Left hindlimb (tissue), 1 donor: Measurements from ENCODE around the gene TBC1D19.

Source experiments
- DNase-seq: peaks from one replicate; pipeline ENCODE4 v3.0.0-alpha.2; 2018

Gene TBC1D19

GRCh38 chr4:26737385-26737784 is 153.5 kb downstream of the TBC1D19 start:
- DNase-seq: no peak

- no peak for DNase-seq
These were observed 157.6 kb downstream of the TBC1D19 start for GRCh38 chr4:26741491-26741871.

GRCh38 chr4:26746802-26747213 is 162.9 kb downstream of the TBC1D19 start:
- DNase-seq: no peak

- DNase-seq: no peak
These were observed 164.9 kb downstream of the TBC1D19 start for GRCh38 chr4:26748811-26749210.

- no peak for DNase-seq
These were observed 166.0 kb downstream of the TBC1D19 start for GRCh38 chr4:26749867-26750266.

- DNase-seq: no peak
These were observed 167.1 kb downstream of the TBC1D19 start for GRCh38 chr4:26751004-26751403.

GRCh38 chr4:26751838-26752237 is 168.0 kb downstream of the TBC1D19 start:
- no peak for DNase-seq

GRCh38 chr4:26753187-26753586 is 169.3 kb downstream of the TBC1D19 start:
- DNase-seq: no peak

GRCh38 chr4:26753617-26754016 is 169.7 kb downstream of the TBC1D19 start:
- DNase-seq: peak; percentile 86

- no peak for DNase-seq
These were observed 173.9 kb downstream of the TBC1D19 start for GRCh38 chr4:26757751-26758150.

- no peak for DNase-seq
These were observed 175.0 kb downstream of the TBC1D19 start for GRCh38 chr4:26758899-26759298.

- DNase-seq: no peak
These were observed 178.8 kb downstream of the TBC1D19 start for GRCh38 chr4:26762650-26763049.

- DNase-seq: no peak
These were observed 179.2 kb downstream of the TBC1D19 start for GRCh38 chr4:26763063-26763462.

- no peak for DNase-seq
These were observed 179.8 kb downstream of the TBC1D19 start for GRCh38 chr4:26763648-26764047.

GRCh38 chr4:26764231-26764630 is 180.3 kb downstream of the TBC1D19 start:
- DNase-seq: no peak

GRCh38 chr4:26765515-26765914 is 181.6 kb downstream of the TBC1D19 start:
- DNase-seq: no peak

GRCh38 chr4:26766141-26766540 is 182.3 kb downstream of the TBC1D19 start:
- no peak for DNase-seq

- DNase-seq: no peak
These were observed 188.4 kb downstream of the TBC1D19 start for GRCh38 chr4:26772096-26772873.

- no peak for DNase-seq
These were observed 195.3 kb downstream of the TBC1D19 start for GRCh38 chr4:26779224-26779623.

- DNase-seq: no peak
These were observed 195.8 kb downstream of the TBC1D19 start for GRCh38 chr4:26779674-26780073.

GRCh38 chr4:26780539-26780938 is 196.7 kb downstream of the TBC1D19 start:
- no peak for DNase-seq

GRCh38 chr4:26782168-26782829 is 198.4 kb downstream of the TBC1D19 start:
- no peak for DNase-seq

- DNase-seq: no peak
These were observed 198.9 kb downstream of the TBC1D19 start for GRCh38 chr4:26782830-26783202.

GRCh38 chr4:26784207-26784865 is 200.5 kb downstream of the TBC1D19 start:
- DNase-seq: no peak
